ENCODE data around the gene GJB4. TPM values are rescaled to one million over a fixed set of nuclear protein-coding genes. Genes with fewer than 3 reads are reported as not detected.
A peak's percentile ranks its signal among the peaks of the same experiment; 100 is the strongest.

Gene GJB4
- under 1 TPM; 0.46 to 0.81 TPM for total RNA-seq
- 0.07 TPM for polyA plus RNA-seq (2013, experiment 1 of 2)
- polyA plus RNA-seq (2013, experiment 2 of 2), result not detected
- long read RNA-seq, experiment 1, partial matches to known transcripts, result 0 of 2 reads
- long read RNA-seq, experiment 1, other reads (novel, unspliced or antisense), result 0 of 2 reads
- long read RNA-seq, experiment 2, partial matches to known transcripts, result 0 of 1 reads
- long read RNA-seq, experiment 2, other reads (novel, unspliced or antisense), result 0 of 1 reads
- long read RNA-seq, experiment 3, partial matches to known transcripts, result 0 of 2 reads
- long read RNA-seq, experiment 3, other reads (novel, unspliced or antisense), result 1 of 2 reads
- long read RNA-seq, experiment 4, partial matches to known transcripts, result 0 of 1 reads
- long read RNA-seq, experiment 4, other reads (novel, unspliced or antisense), result 0 of 1 reads

DNA sequence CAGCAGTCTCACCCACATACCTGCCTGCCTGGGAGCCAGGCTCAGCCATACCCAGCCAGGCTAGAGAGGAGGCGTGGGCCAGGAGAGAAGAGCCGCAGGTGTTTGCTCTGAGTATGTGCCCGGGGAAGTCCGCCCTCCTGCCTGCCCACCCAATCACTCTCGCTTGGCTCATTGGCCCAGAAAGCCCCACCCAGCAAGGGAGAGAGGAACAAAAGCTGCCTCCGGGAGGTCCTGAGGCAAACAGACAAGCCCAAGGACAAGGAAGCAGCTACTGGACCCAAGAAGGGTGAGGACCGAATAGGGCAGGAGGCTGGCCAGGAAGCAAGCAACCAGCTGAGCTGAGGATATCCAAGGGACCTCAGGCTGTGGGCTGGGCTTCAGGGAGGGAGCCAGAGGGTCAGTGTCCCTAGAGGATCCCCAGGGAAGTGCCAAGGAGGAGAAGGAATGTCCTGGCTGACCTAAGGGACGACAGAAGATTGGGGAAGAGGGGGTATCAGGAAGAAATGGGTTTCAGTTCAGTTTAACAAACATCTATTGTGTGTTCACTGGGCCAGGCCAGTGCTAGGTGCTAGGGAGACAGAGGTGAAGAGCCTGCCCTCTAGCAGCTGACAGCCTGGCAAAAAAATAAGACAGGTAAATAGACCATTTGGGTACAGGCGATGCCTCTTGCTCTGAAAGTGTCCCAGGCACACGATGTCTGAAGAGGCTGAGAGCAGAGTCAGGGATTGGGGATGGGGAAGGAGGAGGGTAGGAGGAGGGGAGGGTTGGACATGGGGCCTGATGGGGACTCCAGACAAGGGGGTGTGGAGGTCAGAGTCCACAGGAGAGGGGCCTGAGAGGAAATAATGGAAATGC lies at the start of gene GJB4:
Gene GJB4, plus strand, starts transcription at position 238 of the 855 bp plus-strand sequence. CDS start 1,515 bp downstream, outside the sequence.
- no peaks in the 10 kb centered on the region for H3K9me3 ChIP-seq (ENCODE audit: control insufficient read depth, low read length)
- no peak within 1 kb of the TSS for H3K9ac ChIP-seq (ENCODE audit: extremely low read depth, low read length, poor library complexity, severe bottlenecking)
- TF ChIP-seq, protein P1, sequence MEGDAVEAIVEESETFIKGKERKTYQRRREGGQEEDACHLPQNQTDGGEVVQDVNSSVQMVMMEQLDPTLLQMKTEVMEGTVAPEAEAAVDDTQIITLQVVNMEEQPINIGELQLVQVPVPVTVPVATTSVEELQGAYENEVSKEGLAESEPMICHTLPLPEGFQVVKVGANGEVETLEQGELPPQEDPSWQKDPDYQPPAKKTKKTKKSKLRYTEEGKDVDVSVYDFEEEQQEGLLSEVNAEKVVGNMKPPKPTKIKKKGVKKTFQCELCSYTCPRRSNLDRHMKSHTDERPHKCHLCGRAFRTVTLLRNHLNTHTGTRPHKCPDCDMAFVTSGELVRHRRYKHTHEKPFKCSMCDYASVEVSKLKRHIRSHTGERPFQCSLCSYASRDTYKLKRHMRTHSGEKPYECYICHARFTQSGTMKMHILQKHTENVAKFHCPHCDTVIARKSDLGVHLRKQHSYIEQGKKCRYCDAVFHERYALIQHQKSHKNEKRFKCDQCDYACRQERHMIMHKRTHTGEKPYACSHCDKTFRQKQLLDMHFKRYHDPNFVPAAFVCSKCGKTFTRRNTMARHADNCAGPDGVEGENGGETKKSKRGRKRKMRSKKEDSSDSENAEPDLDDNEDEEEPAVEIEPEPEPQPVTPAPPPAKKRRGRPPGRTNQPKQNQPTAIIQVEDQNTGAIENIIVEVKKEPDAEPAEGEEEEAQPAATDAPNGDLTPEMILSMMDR (conservative IDR thresholded peaks at IDR 0.05), result peak; percentile 67
- Mint-ChIP-seq H3K27ac (no peak within 1 kb of the TSS), H3K27me3 (ENCODE audit: insufficient read depth) (no peaks in the 10 kb centered on the region), H3K4me1 (peaks cover 27% of the 10 kb centered on the region), H3K36me3 (ENCODE audit: low read depth) (no peaks in the 10 kb centered on the region), H3K9me3 (peaks cover 2% of the 10 kb centered on the region), H3K4me3 (no peak within 1 kb of the TSS)
- WGBS, 2 experiments (ENCODE audit: insufficient coverage in 1 of 2, insufficient read length in 1 of 2), result 73 to 79% methylated on average over 3 to 10 of the region's 10 CpGs
- no peaks in the 10 kb centered on the region for H3K36me3 ChIP-seq (ENCODE audit: control insufficient read depth, insufficient read depth, low read length)
- no peak within 1 kb of the TSS for H3K27ac ChIP-seq (ENCODE audit: low read depth, low read length)
- peak; percentile 84 for DNase-seq
- H3K27me3 ChIP-seq (ENCODE audit: control insufficient read depth, insufficient read depth, low read length, poor library complexity, severe bottlenecking), result no peaks in the 10 kb centered on the region
- H3K4me3 ChIP-seq (ENCODE audit: low read length), result no peak within 1 kb of the TSS
- peaks cover 5% of the 10 kb centered on the region for H3K4me1 ChIP-seq (ENCODE audit: control insufficient read depth, insufficient read depth, low read length)

DNA sequence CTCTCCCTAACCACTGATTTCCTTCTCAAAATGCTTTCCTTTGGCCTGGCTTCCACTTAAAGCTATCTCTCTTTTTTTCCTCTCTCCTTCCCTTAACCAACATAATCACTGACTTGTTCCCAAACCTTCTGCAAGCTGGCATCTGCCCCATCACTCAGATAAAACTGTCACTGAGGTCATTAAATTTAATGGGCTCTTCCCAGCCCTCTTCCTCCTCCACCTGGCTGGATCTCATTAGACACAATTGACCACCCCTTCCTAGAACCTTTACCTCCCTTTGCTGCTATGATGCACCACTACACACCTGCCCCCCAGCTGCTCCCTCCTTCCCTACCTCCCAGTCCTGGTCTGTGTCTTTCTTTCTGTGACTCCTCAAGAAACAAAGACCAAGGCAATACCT lies 48.7 kb upstream of the GJB4 start:
- no peak overlapping the region for H3K4me3 ChIP-seq (ENCODE audit: low read length)
- peaks cover 5% of the 10 kb centered on the region for H3K27me3 ChIP-seq (ENCODE audit: control insufficient read depth, insufficient read depth, low read length, poor library complexity, severe bottlenecking)
- no peak overlapping the region for H3K27ac ChIP-seq (ENCODE audit: low read depth, low read length)
- TF ChIP-seq, protein P1 (conservative IDR thresholded peaks at IDR 0.05), result no peak
- no peak for DNase-seq
- H3K9me3 ChIP-seq (ENCODE audit: control insufficient read depth, low read length), result no peaks in the 10 kb centered on the region
- H3K9ac ChIP-seq (ENCODE audit: extremely low read depth, low read length, poor library complexity, severe bottlenecking), result no peak overlapping the region
- peaks cover 12% of the 10 kb centered on the region for H3K27me3 Mint-ChIP-seq (ENCODE audit: insufficient read depth)
- no peak overlapping the region for H3K27ac Mint-ChIP-seq
- H3K4me3 Mint-ChIP-seq, result no peak overlapping the region
- H3K36me3 Mint-ChIP-seq (ENCODE audit: low read depth), result no peaks in the 10 kb centered on the region
- no peaks in the 10 kb centered on the region for H3K4me1 ChIP-seq (ENCODE audit: control insufficient read depth, insufficient read depth, low read length)
- peaks cover 8% of the 10 kb centered on the region for H3K4me1 Mint-ChIP-seq
- no peaks in the 10 kb centered on the region for H3K9me3 Mint-ChIP-seq
- no peaks in the 10 kb centered on the region for H3K36me3 ChIP-seq (ENCODE audit: control insufficient read depth, insufficient read depth, low read length)

- Mint-ChIP-seq H3K27ac (no peak overlapping the region), H3K4me3 (no peak overlapping the region), H3K4me1 (peaks cover 8% of the 10 kb centered on the region), H3K36me3 (ENCODE audit: low read depth) (no peaks in the 10 kb centered on the region), H3K9me3 (no peaks in the 10 kb centered on the region), H3K27me3 (ENCODE audit: insufficient read depth) (peaks cover 6% of the 10 kb centered on the region)
- no peak for DNase-seq
- Histone ChIP-seq H3K27me3 (ENCODE audit: control insufficient read depth, insufficient read depth, low read length, poor library complexity, severe bottlenecking) (no peaks in the 10 kb centered on the region), H3K9ac (ENCODE audit: extremely low read depth, low read length, poor library complexity, severe bottlenecking) (no peak overlapping the region), H3K36me3 (ENCODE audit: control insufficient read depth, insufficient read depth, low read length) (no peaks in the 10 kb centered on the region), H3K4me1 (ENCODE audit: control insufficient read depth, insufficient read depth, low read length) (no peaks in the 10 kb centered on the region), H3K9me3 (ENCODE audit: control insufficient read depth, low read length) (no peaks in the 10 kb centered on the region), H3K27ac (ENCODE audit: low read depth, low read length) (no peak overlapping the region), H3K4me3 (ENCODE audit: low read length) (no peak overlapping the region)
- WGBS, 2 experiments (ENCODE audit: insufficient coverage in 1 of 2, insufficient read length in 1 of 2), result 87 to 100% methylated on average over 1 of the region's 4 CpGs
- TF ChIP-seq, protein P1 (conservative IDR thresholded peaks at IDR 0.05), result no peak
Measured at GRCh38 chr1:34711485-34711884, 48.1 kb upstream of the GJB4 start.
